DMS53 treated with DMSO at 0.1 percent for 48 hours (cell line): ENCODE measurements around the gene PDE4B.
"Not testable (repeated sequence)": the region's sequence is repeated elsewhere in the genome, so short reads cannot be mapped to it uniquely, and the experiment has no call there.

Source experiments
- DNase-seq: peaks from one replicate; lab custom pipeline; 2025; ENCODE audit not compliant: unreplicated experiment; lab: John Stamatoyannopoulos, UW

PDE4B gene

DNA sequence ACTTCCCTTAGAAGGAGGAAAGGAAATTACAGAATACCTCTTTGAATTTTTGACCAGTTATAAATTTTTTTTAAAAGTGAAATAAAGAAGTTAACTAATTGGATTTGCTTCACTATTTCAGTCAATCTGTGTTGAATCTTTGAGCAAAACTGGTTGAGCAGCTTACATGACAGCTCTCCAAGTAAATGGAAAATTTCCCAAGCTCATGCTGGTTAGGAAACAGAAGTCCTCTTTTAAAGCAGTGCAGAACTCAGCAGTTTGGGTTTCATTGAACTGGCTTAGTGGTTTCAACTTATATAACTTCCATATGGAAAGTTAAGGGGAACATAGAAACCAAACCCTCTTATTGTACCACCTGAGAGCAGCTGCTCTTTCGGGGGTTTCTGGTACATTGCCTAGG lies 250.5 kb downstream of the PDE4B start:
- no peak for DNase-seq

DNA sequence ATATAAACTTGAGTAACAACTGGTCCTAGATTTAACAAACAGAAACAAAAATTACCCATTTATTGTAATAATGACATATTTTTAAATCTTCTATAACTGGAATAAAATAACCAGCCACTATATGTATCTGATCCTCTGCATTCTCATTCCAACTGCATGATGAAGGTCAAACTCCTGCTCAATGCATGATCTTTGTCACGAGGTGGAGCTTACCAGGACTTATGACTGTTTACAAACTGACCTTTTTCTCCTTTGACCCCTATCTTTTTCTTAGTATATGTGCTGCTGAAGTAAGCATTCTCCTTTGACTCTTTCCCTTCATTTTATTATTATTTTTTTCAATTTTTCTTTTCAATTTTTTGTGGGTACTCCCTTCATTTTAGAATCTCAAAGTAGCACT lies 252.2 kb downstream of the PDE4B start:
- no peak for DNase-seq

DNA sequence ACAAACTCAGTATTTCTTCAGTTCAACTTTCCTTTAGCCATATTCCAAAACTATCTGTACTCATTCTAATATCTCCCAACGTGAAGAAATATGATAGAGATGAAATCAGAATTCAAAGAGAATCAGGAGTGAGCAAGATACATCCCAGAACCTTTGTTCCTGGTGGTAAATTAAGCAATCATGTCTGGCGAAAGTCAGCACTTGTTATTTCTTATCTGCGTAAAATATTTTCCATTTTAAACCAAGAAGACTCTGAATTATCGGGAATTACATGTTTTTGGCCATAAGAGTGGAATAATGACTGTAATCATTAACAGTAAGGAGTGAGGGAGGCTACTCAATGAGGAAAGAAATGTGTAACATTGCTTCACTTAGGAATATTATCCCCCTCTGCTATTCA lies 253.7 kb downstream of the PDE4B start:
- DNase-seq = no peak

DNA sequence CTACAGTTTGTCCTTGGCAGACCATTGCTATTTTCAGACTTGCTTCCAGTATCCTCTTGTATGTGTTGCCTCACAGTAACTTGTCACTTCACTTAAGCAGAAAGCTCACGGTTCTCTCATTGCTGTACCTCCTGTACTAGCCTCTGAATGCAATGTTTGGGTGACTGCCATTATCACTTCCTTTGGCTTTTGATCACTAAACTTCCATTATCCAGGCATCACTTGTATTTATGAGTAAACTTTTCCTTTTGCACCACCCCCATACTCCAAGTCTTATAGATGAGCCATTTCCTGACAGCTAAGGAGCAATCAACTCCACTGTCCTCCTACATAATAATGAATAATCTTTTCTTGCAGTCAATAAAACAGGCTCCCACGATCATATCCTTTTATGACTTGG lies 255.3 kb downstream of the PDE4B start:
- no peak for DNase-seq

DNA sequence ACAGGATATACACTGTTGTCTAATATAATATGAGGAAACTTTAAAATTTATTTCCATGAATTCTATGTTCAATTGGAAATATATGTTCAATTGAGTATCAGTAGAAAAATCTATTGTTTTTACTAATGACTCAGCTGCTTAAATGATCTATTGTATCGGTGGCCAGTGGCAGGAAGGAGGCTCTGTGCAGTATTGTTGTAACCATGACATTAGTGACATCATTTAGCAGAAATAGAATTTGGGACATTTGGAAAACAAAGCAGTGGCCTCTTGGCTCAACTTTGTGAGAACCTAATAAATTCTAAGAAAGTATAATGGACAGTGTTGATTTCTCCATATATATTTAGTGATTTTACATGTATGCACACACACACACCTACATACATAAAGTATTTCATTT lies 257.4 kb downstream of the PDE4B start:
- no peak for DNase-seq

DNA sequence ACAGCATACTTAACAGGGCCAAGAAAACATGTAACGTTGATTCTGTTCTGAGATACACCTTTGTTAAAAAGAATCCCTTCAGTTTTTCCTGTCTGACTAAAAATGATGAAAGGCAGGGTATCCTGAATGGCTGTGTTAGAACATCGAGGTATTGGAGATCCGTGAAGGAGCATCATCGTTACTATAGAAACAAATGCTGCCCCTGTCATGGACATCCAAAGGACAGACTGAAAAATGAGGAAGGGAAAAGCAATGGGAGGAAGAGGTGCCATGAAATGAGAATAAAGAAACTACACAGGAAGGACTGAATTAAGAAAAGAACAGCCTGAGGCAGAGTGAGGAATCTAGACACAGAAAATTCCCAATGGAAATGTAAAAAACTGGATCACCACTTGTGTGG lies 257.9 kb downstream of the PDE4B start:
- no peak for DNase-seq

DNA sequence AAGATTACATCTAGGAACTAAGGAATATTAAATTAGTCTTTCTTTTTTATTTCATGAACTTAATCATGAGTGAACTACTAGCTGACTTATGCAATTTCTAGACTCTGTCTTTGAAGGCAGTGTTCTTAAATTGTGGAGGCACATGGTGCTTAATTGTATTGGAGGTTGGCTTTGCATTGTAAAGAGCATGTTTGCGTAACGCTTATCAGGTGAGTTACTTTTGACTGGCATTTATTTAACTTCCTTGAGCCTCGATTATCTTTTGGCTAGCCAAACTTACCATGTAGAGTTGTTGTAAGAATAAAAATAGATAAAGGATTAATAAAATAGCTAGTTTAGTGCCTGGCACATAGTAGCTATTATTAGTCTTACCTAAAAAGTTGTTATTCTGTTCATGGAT lies 262.4 kb downstream of the PDE4B start:
- no peak for DNase-seq

DNA sequence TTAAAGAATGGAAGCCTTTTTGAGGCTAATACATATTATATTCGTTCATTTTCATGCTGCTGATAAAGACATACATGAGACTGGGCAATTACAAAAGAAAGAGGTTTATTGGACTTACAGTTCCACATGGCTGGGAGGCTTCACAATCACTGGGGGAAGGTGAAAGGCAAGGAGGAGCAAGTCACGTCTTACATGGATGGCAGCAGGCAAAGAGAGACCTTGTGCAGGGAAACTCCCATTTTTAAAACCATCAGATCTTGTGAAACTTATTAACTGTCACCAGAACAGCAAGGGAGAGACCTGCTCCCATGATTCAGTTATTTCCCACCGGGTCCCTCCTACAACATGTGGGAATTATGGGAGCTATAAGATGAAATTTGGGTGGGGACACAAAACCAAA lies 264.8 kb downstream of the PDE4B start:
- DNase-seq = not testable (repeated sequence)

DNA sequence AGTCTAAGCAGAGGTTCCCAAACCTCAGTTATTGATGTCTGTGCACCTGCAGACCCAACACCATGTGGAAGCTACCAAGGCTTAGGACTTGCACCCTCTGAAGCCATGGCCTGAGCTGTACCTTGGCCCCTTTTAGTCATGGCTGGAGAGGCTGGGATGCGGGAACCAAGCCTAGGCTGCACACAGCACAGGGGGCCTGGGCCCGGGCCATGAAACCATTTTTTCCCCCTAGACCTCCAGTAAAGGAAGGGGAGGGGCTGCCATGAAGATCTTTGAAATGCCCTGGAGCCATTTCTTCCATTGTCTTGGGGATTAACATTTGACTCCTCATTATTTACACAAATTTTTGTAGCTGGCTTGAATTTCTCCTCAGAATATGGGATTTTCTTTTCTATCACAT lies 265.9 kb downstream of the PDE4B start:
- DNase-seq = no peak

DNA sequence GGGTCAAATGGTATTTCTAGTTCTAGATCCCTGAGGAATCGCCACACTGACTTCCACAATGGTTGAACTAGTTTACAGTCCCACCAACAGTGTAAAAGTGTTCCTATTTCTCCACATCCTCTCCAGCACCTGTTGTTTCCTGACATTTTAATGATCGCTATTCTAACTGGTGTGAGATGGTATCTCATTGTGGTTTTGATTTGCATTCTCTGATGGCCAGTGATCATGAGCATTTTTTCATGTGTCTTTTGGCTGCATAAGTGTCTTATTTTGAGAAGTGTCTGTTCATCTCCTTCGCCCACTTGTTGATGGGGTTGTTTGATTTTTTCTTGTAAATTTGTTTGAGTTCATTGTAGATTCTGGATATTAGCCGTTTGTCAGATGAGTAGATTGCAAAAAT lies 274.5 kb downstream of the PDE4B start:
- not testable (repeated sequence) for DNase-seq

DNA sequence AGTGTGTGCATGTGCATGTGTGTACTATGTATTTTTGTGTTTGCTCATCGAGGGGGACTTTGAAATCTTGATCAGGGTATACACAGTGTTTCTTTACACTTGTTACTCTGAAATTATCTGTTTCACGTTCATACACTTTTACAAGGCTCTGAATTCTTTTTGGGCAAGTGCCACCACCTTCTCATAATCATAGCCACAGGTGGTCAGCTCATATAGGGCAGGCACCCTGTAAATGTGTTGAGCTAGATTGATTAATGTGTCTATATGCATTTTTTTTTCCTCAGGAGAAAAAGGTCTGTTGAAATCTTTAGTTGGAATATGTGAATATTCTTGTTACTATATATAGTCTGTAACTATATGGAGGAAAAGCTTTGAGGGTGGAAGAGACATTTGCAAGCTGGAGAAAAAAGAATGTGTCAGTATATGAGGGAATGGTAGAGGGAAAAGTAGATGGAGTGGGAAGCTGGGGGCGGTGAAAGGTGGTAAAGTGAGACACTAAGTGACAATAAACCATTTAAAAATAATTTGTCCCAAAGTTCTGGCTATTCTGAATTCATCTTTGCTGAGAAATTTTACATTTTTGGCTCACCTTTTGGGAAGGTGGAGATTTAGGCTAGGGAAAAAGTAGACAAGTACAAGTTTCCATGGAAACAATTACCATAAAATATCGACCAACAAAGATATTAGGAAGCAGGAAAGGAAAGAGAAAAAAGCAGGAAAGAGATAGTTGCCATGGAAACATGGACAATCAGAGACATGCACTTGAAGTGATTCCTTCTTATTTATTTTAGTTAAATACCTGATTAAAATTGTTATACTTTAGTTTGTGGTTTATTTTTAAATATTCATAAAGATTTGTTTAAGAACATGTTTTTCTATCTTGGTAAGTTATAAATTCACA lies 277.5 kb downstream of the PDE4B start:
- DNase-seq = no peak

DNA sequence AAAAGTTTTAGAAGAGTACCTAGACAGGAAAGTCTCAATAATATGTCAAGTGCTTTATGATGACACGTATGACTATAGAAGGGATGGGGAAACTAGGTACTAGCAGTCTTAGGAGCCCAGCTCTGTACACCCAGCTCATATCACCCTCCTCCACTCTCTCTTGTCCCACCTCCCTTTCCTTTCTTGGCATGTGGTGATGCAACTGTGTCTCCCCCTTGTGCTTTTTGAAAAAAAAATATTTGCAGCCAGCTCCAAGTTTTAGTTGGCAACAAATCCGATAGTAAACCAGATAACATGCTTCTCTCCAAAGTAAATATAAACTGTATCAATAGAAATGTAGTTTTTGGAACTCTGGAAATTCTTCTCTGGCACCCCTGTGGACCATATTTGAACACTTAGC lies 280.7 kb downstream of the PDE4B start:
- no peak for DNase-seq

DNA sequence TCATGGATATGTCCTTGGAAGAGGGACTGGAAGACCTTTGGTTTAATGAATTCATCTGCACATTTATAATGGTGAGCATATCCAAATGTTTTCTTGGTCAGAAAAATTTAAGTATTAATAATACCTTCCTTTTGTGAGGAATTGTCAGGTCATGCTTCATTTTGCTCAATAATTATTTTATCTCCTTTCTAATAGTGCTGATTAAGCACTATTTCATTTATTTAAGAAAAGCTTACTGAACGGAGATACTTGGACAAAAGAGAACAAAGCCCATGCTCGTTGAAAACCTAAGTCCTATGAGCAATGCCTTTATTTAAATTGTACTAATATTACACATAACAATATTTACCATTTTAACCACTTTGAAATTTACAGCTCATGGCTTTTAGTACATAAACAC lies 281.5 kb downstream of the PDE4B start:
- no peak for DNase-seq

DNA sequence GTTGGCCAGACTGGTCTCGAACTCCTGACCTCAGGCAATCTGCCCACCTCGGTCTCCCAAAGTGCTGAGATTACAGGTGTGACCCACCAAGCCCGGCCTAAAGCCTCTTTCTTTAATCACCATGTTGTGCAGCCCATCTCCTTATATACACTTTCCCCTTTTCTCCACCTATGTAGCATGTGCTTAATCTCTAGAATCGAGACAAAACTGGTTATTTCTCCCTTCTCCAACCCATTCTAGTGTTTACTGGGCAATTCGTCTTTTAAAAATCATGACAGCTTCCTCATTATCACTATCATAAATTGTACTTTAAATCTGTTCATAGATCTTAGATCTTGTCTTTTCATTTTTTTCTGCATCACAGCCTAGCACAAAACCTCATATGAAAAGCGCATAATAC lies 285.7 kb downstream of the PDE4B start:
- DNase-seq = no peak

DNA sequence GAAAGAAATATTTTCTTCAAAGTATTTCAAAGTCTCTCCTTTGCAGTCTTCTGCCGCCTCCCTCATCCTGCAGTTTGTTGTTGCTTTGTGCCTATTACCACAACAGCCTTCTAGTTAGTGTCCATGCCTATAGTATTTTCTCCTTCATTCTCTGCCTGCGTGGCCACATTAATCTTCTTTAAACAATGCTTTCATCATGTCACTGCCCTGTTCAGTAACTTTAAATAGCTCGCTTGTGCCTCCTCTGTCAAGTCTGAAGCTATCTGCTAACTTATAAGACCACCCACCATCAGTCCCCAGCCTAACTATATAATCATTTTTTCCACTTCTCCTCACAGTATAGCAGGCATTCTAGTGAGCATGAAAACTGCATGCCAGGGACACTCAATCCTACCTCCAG lies 290.3 kb downstream of the PDE4B start:
- DNase-seq = no peak

DNA sequence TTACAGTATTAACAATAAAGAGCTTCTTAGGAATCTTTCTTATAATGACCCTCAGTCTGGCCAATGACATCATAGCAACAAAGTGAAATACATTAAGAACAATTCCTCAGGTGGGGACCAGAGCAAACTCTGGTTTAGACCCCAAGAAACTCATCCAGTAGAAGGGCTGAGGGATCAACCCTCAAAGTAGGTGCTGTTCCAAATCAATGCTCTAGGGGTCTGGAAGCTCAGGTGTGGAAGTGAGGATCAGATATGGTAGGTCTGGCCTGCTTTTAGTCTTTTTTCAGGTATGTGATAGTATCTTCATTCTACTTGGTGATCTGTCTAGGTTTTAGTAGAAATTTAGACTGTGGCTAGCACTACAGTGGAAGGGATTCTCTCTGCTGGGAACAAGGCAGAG lies 291.7 kb downstream of the PDE4B start:
- DNase-seq = no peak

DNA sequence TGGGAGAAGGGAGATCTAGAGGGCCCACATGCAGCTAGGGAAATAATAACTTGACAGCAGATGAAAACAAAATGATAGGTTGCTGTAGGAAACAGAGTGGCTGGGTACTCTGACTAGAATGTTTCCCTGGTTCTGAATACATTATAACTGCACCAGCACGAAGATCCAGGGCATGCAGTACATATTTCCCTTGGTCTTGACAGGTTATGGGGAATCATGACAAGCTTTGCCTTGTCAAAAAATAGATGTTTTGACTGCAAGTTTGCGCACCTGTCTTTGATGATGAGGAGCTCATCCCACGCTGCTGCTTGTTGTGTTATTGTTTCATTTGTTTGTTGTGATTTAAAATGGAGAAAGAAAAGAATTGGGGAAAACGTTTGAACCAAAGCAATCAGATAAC lies 292.9 kb downstream of the PDE4B start:
- DNase-seq = no peak

DNA sequence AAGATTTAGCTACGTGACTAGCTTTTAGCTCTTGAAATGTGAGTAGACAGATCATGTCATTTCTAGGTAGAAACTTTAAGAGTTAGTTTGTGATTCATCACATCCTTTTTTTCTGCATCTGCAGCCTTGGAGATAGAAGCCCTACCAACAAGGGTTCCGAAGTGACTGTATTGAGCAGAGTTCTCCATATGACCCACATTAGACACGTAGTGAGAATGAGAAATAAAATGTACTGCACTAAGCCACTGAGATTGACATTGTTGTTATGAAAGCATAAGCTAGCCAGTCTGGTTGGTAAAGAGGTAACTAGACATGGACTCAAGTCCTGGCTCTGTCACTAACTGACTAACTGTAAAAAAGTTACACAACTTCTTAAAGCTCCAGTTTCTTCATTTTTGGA lies 296.1 kb downstream of the PDE4B start:
- no peak for DNase-seq

DNA sequence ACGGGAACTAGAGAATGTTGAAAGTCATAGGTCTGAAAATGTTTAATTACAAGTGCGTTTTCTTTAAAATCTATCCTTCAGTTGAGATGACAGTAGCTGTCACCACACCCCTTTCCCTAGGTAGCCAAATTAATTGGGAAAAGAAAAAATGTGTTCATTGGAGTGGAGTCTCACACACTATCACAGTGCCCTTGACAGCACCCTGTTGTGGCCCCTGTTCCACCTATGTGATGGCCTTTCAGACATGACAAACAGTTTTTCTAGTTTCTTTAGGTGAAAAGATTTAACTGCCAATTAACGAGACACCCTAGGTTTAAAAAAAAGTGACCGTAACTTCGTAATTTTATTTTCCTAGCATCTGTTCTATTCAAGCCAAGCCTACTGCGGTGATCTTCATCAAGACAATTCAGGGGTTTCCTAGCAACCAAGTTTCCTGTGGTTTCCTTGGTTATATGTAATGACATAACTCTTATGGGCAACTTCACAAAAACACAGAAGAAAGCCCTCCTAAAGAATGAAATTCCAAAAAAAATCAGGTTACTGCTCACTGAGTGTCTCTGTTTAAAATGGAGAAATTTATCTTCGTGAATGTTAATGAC lies 298.3 kb downstream of the PDE4B start:
- DNase-seq = no peak

DNA sequence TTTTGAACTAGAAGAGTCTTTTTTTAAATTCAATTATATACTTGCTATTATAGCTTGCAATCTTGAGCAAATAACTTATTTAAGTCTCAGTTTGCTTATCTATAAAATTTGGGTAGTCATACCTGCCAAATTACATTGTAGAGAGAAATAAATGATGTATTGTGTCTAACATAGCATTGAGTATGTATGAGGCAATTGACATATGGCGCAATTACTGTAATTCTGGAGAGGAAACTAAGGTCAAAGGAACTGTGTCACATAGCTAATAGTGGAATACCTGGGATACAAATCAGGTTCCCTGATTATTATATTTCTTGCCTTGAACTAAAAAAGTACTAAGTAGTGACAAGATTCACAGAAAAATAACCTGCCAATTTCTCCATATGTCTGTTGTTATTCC lies 302.5 kb downstream of the PDE4B start:
- no peak for DNase-seq

DNA sequence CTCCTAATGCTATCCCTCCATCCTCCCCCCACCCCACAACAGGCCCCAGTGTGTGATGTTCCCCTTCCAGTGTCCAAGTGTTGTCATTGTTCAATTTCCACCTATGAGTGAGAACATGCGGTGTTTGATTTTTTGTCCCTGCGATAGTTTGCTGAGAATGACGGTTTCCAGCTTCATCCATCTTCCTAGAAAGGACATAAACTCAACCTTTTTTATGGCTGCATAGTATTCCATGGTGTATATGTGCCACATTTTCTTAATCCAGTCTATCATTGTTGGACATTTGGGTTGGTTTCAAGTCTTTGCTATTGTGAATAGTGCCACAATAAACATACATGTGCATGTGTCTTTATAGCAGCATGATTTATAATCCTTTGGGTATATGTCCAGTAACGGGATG lies 308.3 kb downstream of the PDE4B start:
- DNase-seq = not testable (repeated sequence)

DNA sequence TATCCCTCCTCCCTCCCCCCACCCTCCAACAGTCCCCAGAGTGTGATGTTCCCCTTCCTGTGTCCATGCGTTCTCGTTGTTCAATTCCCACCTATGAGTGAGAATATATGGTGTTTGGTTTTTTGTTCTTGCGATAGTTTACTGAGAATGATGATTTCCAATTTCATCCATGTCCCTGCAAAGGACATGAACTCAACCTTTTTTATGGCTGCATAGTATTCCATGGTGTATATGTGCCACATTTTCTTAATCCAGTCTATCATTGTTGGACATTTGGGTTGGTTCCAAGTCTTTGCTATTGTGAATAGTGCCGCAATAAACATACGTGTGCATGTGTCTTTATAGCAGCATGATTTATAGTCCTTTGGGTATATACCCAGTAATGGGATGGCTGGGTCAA lies 311.4 kb downstream of the PDE4B start:
- not testable (repeated sequence) for DNase-seq

DNA sequence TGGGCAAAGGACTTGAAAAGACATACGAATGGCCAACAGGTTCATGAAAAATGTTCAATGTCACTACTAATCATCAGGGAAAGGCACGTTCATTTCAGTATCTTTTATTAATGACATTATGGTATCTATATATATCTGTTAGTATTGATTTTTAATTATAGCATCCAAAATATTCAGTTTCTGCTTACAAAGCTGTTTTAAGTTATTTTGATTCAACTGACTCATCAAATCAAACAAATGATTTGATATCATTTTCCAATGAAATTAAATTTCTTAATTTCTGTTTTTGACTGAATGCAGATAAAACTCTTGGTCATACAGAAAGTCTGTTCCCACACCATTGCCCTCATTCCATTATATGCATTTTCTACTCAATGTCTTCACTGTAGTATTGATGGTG lies 315.9 kb downstream of the PDE4B start:
- no peak for DNase-seq
